ENCODE data around the gene ASAP3. TPM values are rescaled to one million over a fixed set of nuclear protein-coding genes. Genes with fewer than 3 reads are reported as not detected.
A peak's percentile ranks its signal among the peaks of the same experiment; 100 is the strongest.

The ASAP3 gene
- polyA plus RNA-seq, 2 of the 4 experiments (the other 2 are of a cell fraction): 4.0 to 5.2 TPM

- no peak for ATAC-seq
- H3K27ac ChIP-seq: no peak overlapping the region
- WGBS (ENCODE audit: missing lambda C conversion rate): 67% methylated on average over 3 of the region's 3 CpGs
Measured at GRCh38 chr1:23461050-23461449, 22.9 kb downstream of the ASAP3 start.

GRCh38 chr1:23460519-23460918 lies 23.5 kb downstream of the ASAP3 start:
- TF ChIP-seq HOXA7 (CRISPR knock-in tag; IDR thresholded peaks at IDR 0.05): no peak
- TF ChIP-seq RCOR1 (IDR thresholded peaks at IDR 0.05; ENCODE audit: low read depth, low read length): no peak
- TF ChIP-seq EHF (CRISPR knock-in tag; IDR thresholded peaks at IDR 0.05): no peak
- no peak for TF ChIP-seq RAD21 (conservative IDR thresholded peaks at IDR 0.05 in 1 of 2, IDR thresholded peaks at IDR 0.05 in 1 of 2)
- no peak overlapping the region for H3K4me3 ChIP-seq
- ATAC-seq (no peak), FAIRE-seq (no peak), DNase-seq (ENCODE audit: low read depth in 1 of 2, low spot score in 1 of 2) (no peak)
- POLR2A ChIA-PET: interaction anchor here (0.7 kb wide), 1 partner anchor 83 kb away, joined by 9 read pairs; no protein-coding TSS in a partner anchor
- CTCF ChIA-PET: interaction anchor here (0.6 to 1.1 kb wide), 2 partner anchors 15 to 23 kb away, joined by 3 read pairs; no protein-coding TSS in a partner anchor
- no peaks in the 10 kb centered on the region for H3K9me3 ChIP-seq
- no peak overlapping the region for H3K4me2 ChIP-seq
- no peak overlapping the region for H3K27ac ChIP-seq
- H3K4me1 ChIP-seq: no peaks in the 10 kb centered on the region
- 65% methylated on average over 4 of the region's 4 CpGs for WGBS (ENCODE audit: missing lambda C conversion rate)

More at GRCh38 chr1:23461050-23461449, 22.9 kb downstream of the ASAP3 start:
- FAIRE-seq (no peak), DNase-seq (ENCODE audit: low read depth in 1 of 2, low spot score in 1 of 2) (no peak)
- Histone ChIP-seq H3K4me2 (no peak overlapping the region), H3K4me3 (no peak overlapping the region), H3K9me3 (no peaks in the 10 kb centered on the region), H3K4me1 (no peaks in the 10 kb centered on the region)
- CTCF ChIA-PET: interaction anchor here (1.1 to 1.2 kb wide), 2 partner anchors 14 to 36 kb away, joined by 3 to 5 read pairs; no protein-coding TSS in a partner anchor
- TF ChIP-seq NPAS2 (CRISPR knock-in tag; IDR thresholded peaks at IDR 0.05; ENCODE audit: borderline replicate concordance): no peak
- TF ChIP-seq NR3C1 (IDR thresholded peaks at IDR 0.05): no peak
- no peak for TF ChIP-seq FOSB (CRISPR knock-in tag; IDR thresholded peaks at IDR 0.05)
- no peak for TF ChIP-seq EHMT2 (IDR thresholded peaks at IDR 0.05; ENCODE audit: low read depth)
- TF ChIP-seq PBX3 (IDR thresholded peaks at IDR 0.05): no peak
- no peak for TF ChIP-seq TP53 (CRISPR knock-in tag; IDR thresholded peaks at IDR 0.05)
- no peak for TF ChIP-seq JUNB (IDR thresholded peaks at IDR 0.05)
- TF ChIP-seq CBX2 (IDR thresholded peaks at IDR 0.05; ENCODE audit: borderline replicate concordance, low read depth): no peak
- TF ChIP-seq ZC3H11A (IDR thresholded peaks at IDR 0.05): no peak
- no peak for TF ChIP-seq TFCP2L1 (CRISPR knock-in tag; IDR thresholded peaks at IDR 0.05)
- no peak for TF ChIP-seq PHF8 (IDR thresholded peaks at IDR 0.05; ENCODE audit: borderline replicate concordance, low read depth)
- TF ChIP-seq HES2 (IDR thresholded peaks at IDR 0.05): no peak
- TF ChIP-seq KDM1A (IDR thresholded peaks at IDR 0.05; ENCODE audit: low read depth): no peak
- no peak for TF ChIP-seq HEYL (CRISPR knock-in tag; IDR thresholded peaks at IDR 0.05)
- no peak for TF ChIP-seq ZSCAN20 (CRISPR knock-in tag; IDR thresholded peaks at IDR 0.05)
- no peak for TF ChIP-seq EHF (CRISPR knock-in tag; IDR thresholded peaks at IDR 0.05)
- TF ChIP-seq USF2 (IDR thresholded peaks at IDR 0.05): no peak
- TF ChIP-seq ATOH8 (CRISPR knock-in tag; IDR thresholded peaks at IDR 0.05; ENCODE audit: low read depth): no peak
- POLR2A ChIA-PET: no interaction called here

GRCh38 chr1:23459338-23459757 lies 24.6 kb downstream of the ASAP3 start:
- no peak overlapping the region for H3K27ac ChIP-seq
- 72% methylated on average over 2 of the region's 2 CpGs for WGBS (ENCODE audit: missing lambda C conversion rate)
- no peak for DNase-seq (ENCODE audit: low read depth in 1 of 2, low spot score in 1 of 2)
- H3K4me2 ChIP-seq: no peak overlapping the region
- no peak for FAIRE-seq
- H3K4me1 ChIP-seq: no peaks in the 10 kb centered on the region
- ChIA-PET CTCF (interaction anchor here (1.0 to 1.6 kb wide), 2 partner anchors 10 to 12 kb away, joined by 3 to 5 read pairs; no protein-coding TSS in a partner anchor), POLR2A (no interaction called here)
- TF ChIP-seq NR3C1 (IDR thresholded peaks at IDR 0.05) (no peak), SREBF2 (IDR thresholded peaks at IDR 0.05) (no peak), USF2 (IDR thresholded peaks at IDR 0.05) (0 out of 2 replicates have a peak, but pooled peaks have one; percentile 9), POLR2AphosphoS2 (conservative IDR thresholded peaks at IDR 0.05; ENCODE audit: low read length) (no peak)
- ATAC-seq: no peak
- H3K9me3 ChIP-seq: no peaks in the 10 kb centered on the region
- H3K4me3 ChIP-seq: no peak overlapping the region

Measured in A549 (cell line).